Vein endothelial cell (primary cell): ENCODE results near the gene CES1. TPM values are rescaled to one million over a fixed set of nuclear protein-coding genes. Genes with fewer than 3 reads are reported as not detected.

Experiments used
- total RNA-seq: library from RNA; depleted of rRNA; stranded (reverse); fragments of >200 nt; gene quantifications from 2 replicates; pipeline ENCODE4 v1.2.3, GENCODE V29; 2012

CES1 gene
- total RNA-seq, result not detected in 2 replicates

GRCh38 chr16:55832773-55833691, at the start of gene CES1:
Gene CES1 (minus strand): TSS chr16:55833096. CDS start chr16:55833055, 41 bp downstream.

DNA sequence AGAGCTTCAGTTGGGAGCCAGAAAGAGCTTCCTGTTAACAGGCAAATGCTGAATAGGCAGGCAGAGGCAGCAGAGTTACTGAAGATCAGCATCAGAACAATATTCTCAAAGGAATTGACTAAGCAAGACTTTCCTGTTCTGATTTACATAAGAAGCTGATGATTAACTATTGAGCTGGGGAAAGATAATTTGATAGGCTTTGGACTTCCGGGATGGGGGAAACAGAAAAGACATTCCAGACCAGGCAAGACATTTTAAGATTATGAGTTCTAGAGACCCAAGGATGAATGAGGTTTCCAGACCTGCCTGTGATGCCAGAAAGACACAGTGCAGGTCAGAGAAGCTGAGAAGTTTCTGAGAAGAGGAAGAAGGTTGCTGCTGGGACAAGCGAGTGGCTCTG, 42.4 kb upstream of the CES1 start, which contains the start of gene CES5A:
Gene CES5A (minus strand): TSS at position 101 of the 400 bp plus-strand sequence. CDS start 152 bp downstream, outside the sequence.

Other genes starting within 250 kb of the CES1 start
- not detected in 2 replicates for gene SLC6A2, start 177.1 kb downstream of the CES1 start, total RNA-seq
- gene CES5A, start 42.3 kb upstream of the CES1 start, total RNA-seq, result not detected in 2 replicates